Transverse colon (tissue), 4 donors: Measurements from ENCODE around the gene DMXL1. TPM values are rescaled to one million over a fixed set of nuclear protein-coding genes. Genes with fewer than 3 reads are reported as not detected.

ENCODE experiments used
- DNase-seq: peaks from one replicate; pipeline ENCODE4 v3.0.0-alpha.2; 2019
- H3K27ac ChIP-seq, 4 donors: fragments of 200-600 bp; sonication (generic); 2 replicates each; pipeline ENCODE4 v1.5.1; 2016 to 2018; ENCODE audit warnings: inconsistent platforms in 4 of 4
- H3K27me3 ChIP-seq: fragments of 200-600 bp; sonication (generic); 2 replicates; pipeline ENCODE4 v1.5.1; 2017; ENCODE audit warnings: inconsistent platforms
- H3K36me3 ChIP-seq, 4 donors: fragments of 200-600 bp; sonication (generic); 2 replicates each; pipeline ENCODE4 v1.5.1; 2017 to 2019; ENCODE audit warnings: inconsistent platforms in 4 of 4
- H3K4me1 ChIP-seq, 4 donors: fragments of 200-600 bp; sonication (generic); 2 replicates each; pipeline ENCODE4 v1.5.1; 2017 to 2020; ENCODE audit warnings: inconsistent platforms in 4 of 4
- H3K4me3 ChIP-seq, 4 donors: fragments of 200-600 bp; sonication (generic); 1 replicate in 1 of 4; 2 replicates in 3 of 4; pipeline versions ENCODE4 v1.5.1 to v1.6.1; 2017 to 2019; ENCODE audit warnings: inconsistent platforms in 4 of 4
- H3K9me3 ChIP-seq, 2 donors: fragments of 200-600 bp; sonication (generic); 2 replicates each; pipeline ENCODE4 v1.5.1; 2017 to 2019; ENCODE audit warnings: inconsistent platforms in 2 of 2
- CTCF ChIP-seq, 5 experiments: fragments of 200-600 bp in 3 of 5; fragments of 450-650 bp in 2 of 5; sonication (generic) in 3 of 5; IDR thresholded peaks; 1 replicate in 2 of 5; 2 replicates in 3 of 5; pipeline ENCODE4 v1.5.1; 2016 to 2017; ENCODE audit warnings: antibody characterized with exemption in 5 of 5, inconsistent platforms in 3 of 5, mild to moderate bottlenecking in 2 of 5, moderate library complexity in 1 of 5
- EP300 ChIP-seq: sonication (generic); formaldehyde crosslinking; IDR thresholded peaks from one replicate; pipeline ENCODE4 v1.6.1; 2017; ENCODE audit warnings: antibody characterized with exemption, low read depth
- POLR2A ChIP-seq: fragments of 450-650 bp; IDR thresholded peaks from one replicate; pipeline ENCODE4 v1.6.1; 2016; ENCODE audit warnings: antibody characterized with exemption, mild to moderate bottlenecking, moderate library complexity
- POLR2AphosphoS5 ChIP-seq, 3 donors: sonication (generic); formaldehyde crosslinking; IDR thresholded peaks; one replicate each; pipeline ENCODE4 v1.6.1; 2016; ENCODE audit warnings: antibody characterized with exemption in 3 of 3
- WGBS, 2 donors: methylation state at CpG; one replicate each; pipeline ENCODE4 v1.1.5; 2018; ENCODE audit warnings: low coverage in 1 of 2; 5-methylcytosine and 5-hydroxymethylcytosine counted together
- in situ Hi-C, 4 donors: fragments of 200-750 bp; cut with MboI; loops; one replicate each; pipeline versions ENCODE4 v1.15.0 to v1.15.1; 2017; ENCODE audit warnings: low sequenced_read_pairs in 3 of 4, low pct_ligation_motif_present in 1 of 4, low pct_unique_long_range_greater_than_20kb in 1 of 4
- intact Hi-C: fragments of 100-400 bp; cut with DNase I; formaldehyde crosslinking; loops from one replicate; pipeline ENCODE4 v1.15.1; 2023; ENCODE audit warnings: low total_unique reads
- total RNA-seq, 4 donors: library from RNA; depleted of rRNA; stranded (reverse); fragments of >200 nt; gene quantifications; one replicate each; pipeline ENCODE4 v1.1.0, GENCODE V29; 2016

DMXL1 gene
- total RNA-seq, 4 donors from 2014 or later, result 44.6 to 84.8 (median 58.2) TPM

- no peaks in the 10 kb centered on the region for H3K9me3 ChIP-seq
- peaks cover 4 to 13% (median 5%) of the 10 kb centered on the region in 4 donors for H3K4me1 ChIP-seq
- no peak overlapping the region for H3K27ac ChIP-seq
- in situ Hi-C loops, result no loop called here
- no peaks in the 10 kb centered on the region for H3K27me3 ChIP-seq
- no peak for DNase-seq
- intact Hi-C loops, result no loop called here
- TF ChIP-seq POLR2A (no peak), POLR2AphosphoS5 (IDR thresholded peaks at IDR 0.05) (no peak), CTCF (IDR thresholded peaks at IDR 0.05) (no peak), EP300 (no peak)
- no peak overlapping the region for H3K4me3 ChIP-seq
- no peaks in the 10 kb centered on the region for H3K36me3 ChIP-seq
Measured at GRCh38 chr5:119059740-119060255, 11.1 kb upstream of the DMXL1 start.

DNA sequence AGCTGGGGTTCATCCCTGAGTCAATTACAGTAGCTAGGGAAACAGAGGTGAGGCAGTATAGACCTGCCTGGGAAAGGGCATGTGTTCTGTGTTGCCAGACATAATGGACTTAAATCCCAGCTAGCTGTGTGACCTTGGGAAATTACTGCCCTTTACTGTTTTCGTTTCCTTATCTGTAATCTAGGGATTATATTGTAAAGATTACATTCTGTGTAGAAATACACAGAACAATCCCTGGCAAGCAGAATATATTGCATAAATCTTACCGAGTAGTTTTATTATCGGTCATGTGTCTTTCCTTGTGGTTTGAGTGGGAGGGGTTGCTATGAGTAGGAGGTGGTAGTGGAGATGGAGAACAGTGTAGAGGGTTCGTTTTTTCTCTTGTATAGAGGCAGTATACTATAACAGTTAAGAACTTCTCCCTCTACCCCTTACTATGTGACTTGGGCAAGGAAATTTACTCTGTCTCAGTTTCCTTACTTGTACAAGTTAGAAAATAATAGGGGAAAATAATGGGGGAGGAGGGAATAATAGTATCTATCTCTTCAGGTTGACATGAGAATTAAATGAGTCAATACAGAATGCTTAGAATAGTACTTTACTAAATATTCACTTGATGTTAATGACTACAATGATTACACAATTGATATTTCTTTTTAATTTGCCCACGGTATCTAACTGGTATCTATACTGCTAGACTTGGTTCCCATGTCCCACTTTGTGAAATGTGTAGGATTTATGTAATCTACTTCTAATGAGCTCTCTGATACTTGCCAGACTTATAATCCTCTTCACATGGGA is 7.1 kb upstream of the DMXL1 start:
- 25 to 31% methylated on average over 5 of the region's 5 CpGs for WGBS, 2 donors
- no peak overlapping the region for H3K4me3 ChIP-seq
- no peaks in the 10 kb centered on the region for H3K9me3 ChIP-seq
- no peak for DNase-seq
- in situ Hi-C loops (no loop called here), intact Hi-C loops (no loop called here)
- peaks cover 4 to 13% (median 5%) of the 10 kb centered on the region in 4 donors for H3K4me1 ChIP-seq
- no peaks in the 10 kb centered on the region for H3K27me3 ChIP-seq
- peak overlapping the region in 3 of 4 donors; percentile 30 to 49 (median 47) for H3K27ac ChIP-seq
- TF ChIP-seq EP300 (no peak), CTCF (IDR thresholded peaks at IDR 0.05) (no peak), POLR2AphosphoS5 (IDR thresholded peaks at IDR 0.05) (peak in 1 of 3 donors; percentile 54)
- no peaks in the 10 kb centered on the region for H3K36me3 ChIP-seq

GRCh38 chr5:119067450-119067849 is 3.4 kb upstream of the DMXL1 start:
- no peak for TF ChIP-seq POLR2A
- TF ChIP-seq CTCF (IDR thresholded peaks at IDR 0.05), result no peak
- no peak for TF ChIP-seq EP300
- no peak for TF ChIP-seq POLR2AphosphoS5 (IDR thresholded peaks at IDR 0.05)
- intact Hi-C loops (no loop called here), in situ Hi-C loops (no loop called here)
- no peaks in the 10 kb centered on the region for H3K36me3 ChIP-seq
- H3K27ac ChIP-seq, result no peak overlapping the region
- H3K9me3 ChIP-seq, result no peaks in the 10 kb centered on the region
- H3K27me3 ChIP-seq, result no peaks in the 10 kb centered on the region
- H3K4me3 ChIP-seq, result no peak overlapping the region
- 87 to 90% methylated on average over 4 of the region's 4 CpGs for WGBS, 2 donors
- no peak for DNase-seq
- H3K4me1 ChIP-seq, result peaks cover 10 to 26% (median 14%) of the 10 kb centered on the region in 4 donors

DNA sequence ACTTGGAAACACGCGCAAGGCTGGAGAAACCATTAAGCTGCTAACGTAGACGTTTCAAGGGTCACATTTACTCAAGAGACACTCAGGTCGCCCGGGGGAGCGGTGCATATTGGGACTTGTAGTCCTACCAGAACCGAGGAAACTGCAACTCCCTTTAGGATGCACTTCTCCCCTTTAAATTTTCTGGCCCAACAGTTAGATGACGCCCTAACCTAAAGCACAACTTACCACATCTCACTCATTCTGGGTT is 384 bp upstream of the DMXL1 start:
- intact Hi-C loops, result no loop called here
- H3K27ac ChIP-seq, result peak overlapping the region; percentile 94 to 98 (median 97)
- H3K4me3 ChIP-seq, result peak overlapping the region; percentile 40 to 88 (median 70)
- WGBS, 2 donors, result 1% methylated on average over 9 of the region's 9 CpGs; no CpG with 5 or more reads in 1 of the 2 donors
- H3K27me3 ChIP-seq, result no peaks in the 10 kb centered on the region
- peak; percentile 90 for DNase-seq
- no peaks in the 10 kb centered on the region for H3K36me3 ChIP-seq
- TF ChIP-seq POLR2A (no peak), POLR2AphosphoS5 (IDR thresholded peaks at IDR 0.05) (peak; percentile 66 to 74 (median 72)), EP300 (no peak), CTCF (IDR thresholded peaks at IDR 0.05) (no peak)
- no peaks in the 10 kb centered on the region for H3K9me3 ChIP-seq
- H3K4me1 ChIP-seq, result peaks cover 13 to 44% (median 25%) of the 10 kb centered on the region in 4 donors
- in situ Hi-C loops, result no loop called here
